Astrocyte (in vitro differentiated cells and primary cell): ENCODE results near the gene UBTD1.

ENCODE experiments used
- EZH2 ChIP-seq: IDR thresholded peaks from 2 replicates; pipeline ENCODE4 v1.6.1; 2012; ENCODE audit warnings: mild to moderate bottlenecking, low read length, inconsistent platforms; ENCODE audit not compliant: insufficient read depth
- TF ChIP-seq, protein P1 (sequence below): IDR thresholded peaks from 2 replicates; pipeline ENCODE4 v1.5.1; 2011; ENCODE audit warnings: low read depth, mild to moderate bottlenecking, inconsistent platforms, low read length, moderate library complexity; ENCODE audit not compliant: insufficient read depth

DNA sequence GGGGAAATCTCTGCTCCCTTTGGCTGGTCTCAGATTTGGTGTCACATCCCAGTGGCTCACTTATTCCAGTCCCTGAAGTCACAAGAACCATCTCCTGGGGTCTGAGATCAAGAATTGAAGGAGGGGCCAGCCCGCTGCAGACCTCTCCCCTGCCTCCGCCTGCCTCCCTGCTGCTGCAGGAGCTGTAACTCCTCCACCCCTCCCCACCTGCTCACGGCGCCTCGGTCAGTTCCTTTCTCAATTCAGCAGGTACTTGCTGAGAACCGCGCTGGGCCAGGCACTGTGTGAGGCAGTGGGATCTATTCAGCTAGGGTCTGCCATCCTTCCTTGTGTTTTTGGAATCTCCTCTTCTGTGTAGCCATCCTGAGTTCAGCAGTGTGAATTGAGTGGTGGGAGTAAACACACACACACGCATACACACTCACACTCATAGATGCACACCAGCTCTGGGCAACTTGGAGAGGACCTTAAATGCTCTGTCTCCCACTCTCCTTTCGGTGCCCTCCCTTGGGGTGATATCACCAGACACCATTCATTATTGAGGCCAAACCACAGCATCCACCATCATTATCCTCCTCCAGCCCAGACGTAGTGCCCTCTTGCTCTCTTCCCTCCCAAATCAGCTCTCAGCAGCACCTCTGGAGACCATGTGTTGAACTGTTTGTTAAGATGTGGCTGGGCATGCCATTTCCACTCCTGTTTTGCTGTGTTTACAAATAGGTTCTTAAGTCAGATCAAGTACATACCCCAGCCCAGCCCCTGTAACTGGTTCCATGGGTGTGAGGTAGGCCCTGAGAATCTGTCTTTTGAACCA lies 51.8 kb downstream of the UBTD1 start:
- TF ChIP-seq, protein P1, sequence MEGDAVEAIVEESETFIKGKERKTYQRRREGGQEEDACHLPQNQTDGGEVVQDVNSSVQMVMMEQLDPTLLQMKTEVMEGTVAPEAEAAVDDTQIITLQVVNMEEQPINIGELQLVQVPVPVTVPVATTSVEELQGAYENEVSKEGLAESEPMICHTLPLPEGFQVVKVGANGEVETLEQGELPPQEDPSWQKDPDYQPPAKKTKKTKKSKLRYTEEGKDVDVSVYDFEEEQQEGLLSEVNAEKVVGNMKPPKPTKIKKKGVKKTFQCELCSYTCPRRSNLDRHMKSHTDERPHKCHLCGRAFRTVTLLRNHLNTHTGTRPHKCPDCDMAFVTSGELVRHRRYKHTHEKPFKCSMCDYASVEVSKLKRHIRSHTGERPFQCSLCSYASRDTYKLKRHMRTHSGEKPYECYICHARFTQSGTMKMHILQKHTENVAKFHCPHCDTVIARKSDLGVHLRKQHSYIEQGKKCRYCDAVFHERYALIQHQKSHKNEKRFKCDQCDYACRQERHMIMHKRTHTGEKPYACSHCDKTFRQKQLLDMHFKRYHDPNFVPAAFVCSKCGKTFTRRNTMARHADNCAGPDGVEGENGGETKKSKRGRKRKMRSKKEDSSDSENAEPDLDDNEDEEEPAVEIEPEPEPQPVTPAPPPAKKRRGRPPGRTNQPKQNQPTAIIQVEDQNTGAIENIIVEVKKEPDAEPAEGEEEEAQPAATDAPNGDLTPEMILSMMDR: no peak
- TF ChIP-seq EZH2: no peak
